GM18909 (cell line): ENCODE data around the gene ADAMTS14.

Source experiments
- ATAC-seq: cut with Tn5 transposase; IDR thresholded peaks from one replicate; pipeline ENCODE4 v1.9.1; 2021; ENCODE audit warnings: mild to moderate bottlenecking; ENCODE audit not compliant: unreplicated experiment, poor library complexity

Gene ADAMTS14

GRCh38 chr10:70674560-70675495 lies 2.5 kb downstream of the ADAMTS14 start:
- ATAC-seq: no peak

GRCh38 chr10:70675496-70676161 lies 3.3 kb downstream of the ADAMTS14 start:
- ATAC-seq: no peak

- ATAC-seq: no peak
These were observed 4.2 kb downstream of the ADAMTS14 start for GRCh38 chr10:70676511-70676910.

- no peak for ATAC-seq
These were observed 4.7 kb downstream of the ADAMTS14 start for GRCh38 chr10:70677016-70677415.

GRCh38 chr10:70677620-70678249 lies 5.4 kb downstream of the ADAMTS14 start:
- no peak for ATAC-seq

GRCh38 chr10:70678250-70678635 lies 5.9 kb downstream of the ADAMTS14 start:
- no peak for ATAC-seq

- ATAC-seq: no peak
These were observed 6.6 kb downstream of the ADAMTS14 start for GRCh38 chr10:70678757-70679489.

GRCh38 chr10:70679498-70679897 lies 7.2 kb downstream of the ADAMTS14 start:
- no peak for ATAC-seq

- no peak for ATAC-seq
These were observed 8.8 kb downstream of the ADAMTS14 start for GRCh38 chr10:70680899-70681730.

GRCh38 chr10:70681731-70682005 lies 9.4 kb downstream of the ADAMTS14 start:
- ATAC-seq: no peak

GRCh38 chr10:70682920-70683600 lies 10.8 kb downstream of the ADAMTS14 start:
- ATAC-seq: no peak

GRCh38 chr10:70683601-70683934 lies 11.3 kb downstream of the ADAMTS14 start:
- ATAC-seq: no peak

GRCh38 chr10:70683940-70684339 lies 11.6 kb downstream of the ADAMTS14 start:
- ATAC-seq: no peak

- no peak for ATAC-seq
These were observed 12.1 kb downstream of the ADAMTS14 start for GRCh38 chr10:70684374-70684773.

- no peak for ATAC-seq
These were observed 12.6 kb downstream of the ADAMTS14 start for GRCh38 chr10:70684839-70685454.

- ATAC-seq: no peak
These were observed 13.2 kb downstream of the ADAMTS14 start for GRCh38 chr10:70685455-70685911.

GRCh38 chr10:70688828-70689227 lies 16.5 kb downstream of the ADAMTS14 start:
- no peak for ATAC-seq

- no peak for ATAC-seq
These were observed 17.4 kb downstream of the ADAMTS14 start for GRCh38 chr10:70689661-70690060.

GRCh38 chr10:70690589-70690988 lies 18.3 kb downstream of the ADAMTS14 start:
- ATAC-seq: no peak
